HG03457 (cell line): ENCODE results near the gene PIKFYVE.
A peak's percentile ranks its signal among the peaks of the same experiment; 100 is the strongest.
"Not testable (repeated sequence)": the region's sequence is repeated elsewhere in the genome, so short reads cannot be mapped to it uniquely, and the experiment has no call there.

Experiments used
- ATAC-seq: cut with Tn5 transposase; IDR thresholded peaks from one replicate; pipeline ENCODE4 v1.9.1; 2021; ENCODE audit warnings: moderate number of reproducible peaks; ENCODE audit not compliant: unreplicated experiment

PIKFYVE gene

GRCh38 chr2:208265801-208266552 lies at the start of gene PIKFYVE:
TSS of gene PIKFYVE (plus strand) at chr2:208266255. CDS start at chr2:208271520, 5,265 bp downstream.
- peak; percentile 82 for ATAC-seq

- not testable (repeated sequence) for ATAC-seq
Measured at GRCh38 chr2:208221873-208222272, 44.2 kb upstream of the PIKFYVE start.

- ATAC-seq: no peak
Measured at GRCh38 chr2:208222351-208222750, 43.7 kb upstream of the PIKFYVE start.

- no peak for ATAC-seq
Measured at GRCh38 chr2:208224802-208225201, 41.3 kb upstream of the PIKFYVE start.

GRCh38 chr2:208227581-208228232 lies 38.3 kb upstream of the PIKFYVE start:
- no peak for ATAC-seq

- ATAC-seq: no peak
Measured at GRCh38 chr2:208228476-208228875, 37.6 kb upstream of the PIKFYVE start.

GRCh38 chr2:208234786-208235185 lies 31.3 kb upstream of the PIKFYVE start:
- ATAC-seq: no peak

GRCh38 chr2:208235860-208236259 lies 30.2 kb upstream of the PIKFYVE start:
- ATAC-seq: no peak

- no peak for ATAC-seq
Measured at GRCh38 chr2:208239770-208240493, 26.1 kb upstream of the PIKFYVE start.

- ATAC-seq: no peak
Measured at GRCh38 chr2:208240619-208241209, 25.3 kb upstream of the PIKFYVE start.

GRCh38 chr2:208244422-208244821 lies 21.6 kb upstream of the PIKFYVE start:
- no peak for ATAC-seq

- no peak for ATAC-seq
Measured at GRCh38 chr2:208245746-208246145, 20.3 kb upstream of the PIKFYVE start.

GRCh38 chr2:208248601-208249000 lies 17.5 kb upstream of the PIKFYVE start:
- ATAC-seq: no peak

GRCh38 chr2:208249296-208249695 lies 16.8 kb upstream of the PIKFYVE start:
- no peak for ATAC-seq

GRCh38 chr2:208250388-208250787 lies 15.7 kb upstream of the PIKFYVE start:
- ATAC-seq: no peak

GRCh38 chr2:208251098-208251497 lies 15.0 kb upstream of the PIKFYVE start:
- ATAC-seq: no peak

GRCh38 chr2:208252716-208253492 lies 13.2 kb upstream of the PIKFYVE start:
- no peak for ATAC-seq

- ATAC-seq: no peak
Measured at GRCh38 chr2:208253600-208254117, 12.4 kb upstream of the PIKFYVE start.

- peak; percentile 64 for ATAC-seq
Measured at GRCh38 chr2:208254118-208254870, 11.8 kb upstream of the PIKFYVE start.
